Measurements from ENCODE around the gene CLCN7. TPM values are rescaled to one million over a fixed set of nuclear protein-coding genes. Genes with fewer than 3 reads are reported as not detected.

The CLCN7 gene
- total and polyA plus RNA-seq, 2 experiments from 2014 or later: 17.4 to 53.8 TPM

- Mint-ChIP-seq H3K4me3 (no peak overlapping the region), H3K27ac (no peak overlapping the region), H3K27me3 (ENCODE audit: insufficient read depth, low read depth, poor library complexity) (peaks cover 7% of the 10 kb centered on the region), H3K4me1 (no peaks in the 10 kb centered on the region), H3K36me3 (ENCODE audit: low read depth) (peaks cover 30% of the 10 kb centered on the region), H3K9me3 (no peaks in the 10 kb centered on the region)
- Histone ChIP-seq H3K27ac (ENCODE audit: low read depth) (no peak overlapping the region), H3K4me1 (ENCODE audit: insufficient read depth) (no peaks in the 10 kb centered on the region), H3K9me2 (ENCODE audit: insufficient read depth) (no peaks in the 10 kb centered on the region), H4K20me1 (replicated peaks; ENCODE audit: insufficient read depth) (0 out of 2 replicates have a peak, but pooled peaks cover 4% of the 10 kb centered on the region), H2AFZ (no peak overlapping the region), H3K4me3 (no peak overlapping the region), H3K36me3 (ENCODE audit: insufficient read depth) (peaks cover 11% of the 10 kb centered on the region), H3K27me3 (ENCODE audit: insufficient read depth) (no peaks in the 10 kb centered on the region), H3K4me2 (no peak overlapping the region), H3K79me2 (replicated peaks; ENCODE audit: insufficient read depth) (no peaks in the 10 kb centered on the region), H3F3A (replicated peaks; ENCODE audit: low read depth) (no peaks in the 10 kb centered on the region)
- DNase-seq (ENCODE audit: low spot score) (no peak), ATAC-seq (no peak)
- TF ChIP-seq ZNF114 (CRISPR knock-in tag; IDR thresholded peaks at IDR 0.05): no peak
- no peak for TF ChIP-seq CTCF (conservative IDR thresholded peaks at IDR 0.05; ENCODE audit: low read depth in 2 of 2)
- TF ChIP-seq POLR2AphosphoS5 (IDR thresholded peaks at IDR 0.05; ENCODE audit: low read depth): no peak
- no peak for TF ChIP-seq STAT1 (IDR thresholded peaks at IDR 0.05; ENCODE audit: unreplicated experiment)
- no peak for TF ChIP-seq EZH2phosphoT487 (IDR thresholded peaks at IDR 0.05; ENCODE audit: unreplicated experiment)
- no peak for TF ChIP-seq ZNF462 (CRISPR knock-in tag; IDR thresholded peaks at IDR 0.05)
- TF ChIP-seq ZNF331 (CRISPR knock-in tag; IDR thresholded peaks at IDR 0.05; ENCODE audit: low read depth): no peak
- TF ChIP-seq EZH2 (IDR thresholded peaks at IDR 0.05; ENCODE audit: low read depth, unreplicated experiment): no peak
- TF ChIP-seq JUNB (IDR thresholded peaks at IDR 0.05; ENCODE audit: unreplicated experiment): no peak
These were observed 28.5 kb upstream of the CLCN7 start for GRCh38 chr16:1503110-1503955.

All from GM23338 (cell line).